ENCODE data around the gene DBN1. TPM values are rescaled to one million over a fixed set of nuclear protein-coding genes. Genes with fewer than 3 reads are reported as not detected.
A peak's percentile ranks its signal among the peaks of the same experiment; 100 is the strongest.

Gene DBN1
- 88.9 and 112 TPM in 2 replicates for total RNA-seq

DNA sequence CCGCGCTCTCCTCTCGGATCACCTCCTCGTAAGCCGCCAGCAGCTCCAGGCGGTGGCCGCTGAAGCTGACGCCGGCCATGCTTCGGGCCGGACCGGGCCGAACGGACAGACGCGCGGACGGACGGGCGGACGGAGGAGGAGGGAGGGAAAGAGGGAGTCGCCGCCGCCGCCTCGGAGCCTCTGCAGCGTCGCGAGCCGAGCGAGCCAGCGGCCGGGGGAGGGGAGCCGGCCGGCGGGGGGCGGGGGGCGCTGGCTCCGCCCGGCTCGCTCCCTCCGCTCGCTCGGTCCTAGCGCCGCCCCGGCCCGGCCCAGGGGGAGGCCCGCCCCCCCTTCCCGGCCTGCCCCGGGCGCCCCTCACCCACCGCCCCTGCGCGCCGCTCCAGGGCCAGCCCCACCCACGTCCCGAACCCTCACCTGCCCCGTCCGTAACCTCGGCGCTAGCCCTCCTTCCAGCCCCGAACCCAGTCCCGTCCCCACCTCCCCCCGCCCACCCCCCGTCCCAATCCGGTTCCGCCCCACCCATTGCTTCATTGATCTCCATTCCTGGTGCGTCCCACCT lies at the start of gene DBN1:
DBN1 (minus strand) TSS at position 192 of the 559 bp plus-strand sequence; CDS start at position 79, 113 bp downstream.
- DNase-seq (ENCODE audit: low read depth in 2 of 2) = peak; percentile 59 to 69

DNA sequence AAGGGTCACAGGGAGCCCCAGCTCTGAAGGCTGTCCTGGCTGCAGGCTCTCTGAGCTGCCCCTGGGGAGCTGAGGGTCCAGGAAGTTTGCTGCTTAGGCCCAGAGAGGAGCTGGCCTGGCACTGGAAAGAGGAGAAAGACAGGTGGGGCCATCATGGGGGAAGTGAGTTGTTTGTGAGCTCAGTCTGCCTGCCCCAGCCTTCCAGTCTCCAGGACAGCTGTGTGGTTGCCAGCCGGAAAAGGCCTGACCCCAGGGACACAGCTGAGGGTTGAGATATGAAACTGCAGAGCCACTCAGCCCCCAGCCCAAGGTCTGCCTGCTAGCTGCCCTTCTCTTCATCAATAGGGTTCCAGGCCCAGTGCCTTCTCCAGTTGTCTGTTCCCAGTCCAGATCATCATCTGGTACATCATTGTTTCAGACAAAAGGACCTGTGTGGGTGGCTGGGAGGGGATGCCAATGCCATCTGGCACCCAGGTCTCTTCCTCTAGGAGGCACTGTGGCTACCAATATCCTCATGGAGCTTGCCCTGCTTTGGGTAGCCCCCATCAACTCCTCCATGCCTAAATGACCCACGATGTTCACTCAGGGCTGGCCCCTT lies 47.6 kb upstream of the DBN1 start:
- DNase-seq (ENCODE audit: low read depth in 2 of 2) = peak in 1 of 2 donors; percentile 21

DNA sequence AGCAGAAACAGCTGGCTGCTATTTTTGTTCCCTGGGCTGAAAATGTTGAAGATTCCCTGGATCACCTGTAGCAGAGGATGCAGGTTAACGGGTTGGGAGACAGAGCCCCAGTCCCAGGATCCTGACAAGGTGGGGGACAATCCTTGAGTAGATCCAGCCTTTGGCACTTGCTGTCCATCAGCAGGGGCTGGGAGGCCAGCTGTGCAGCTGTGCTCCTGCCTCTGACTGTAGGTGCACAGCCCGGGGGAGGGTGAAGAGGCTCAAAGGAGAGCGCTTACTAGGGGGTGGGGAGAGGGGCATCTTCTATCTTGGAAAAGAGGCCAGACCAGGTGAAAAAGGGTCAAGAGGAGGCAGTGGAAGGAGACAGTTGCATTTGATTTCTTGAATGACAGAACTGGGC lies 46.8 kb upstream of the DBN1 start:
- no peak for DNase-seq (ENCODE audit: low read depth in 2 of 2)

DNA sequence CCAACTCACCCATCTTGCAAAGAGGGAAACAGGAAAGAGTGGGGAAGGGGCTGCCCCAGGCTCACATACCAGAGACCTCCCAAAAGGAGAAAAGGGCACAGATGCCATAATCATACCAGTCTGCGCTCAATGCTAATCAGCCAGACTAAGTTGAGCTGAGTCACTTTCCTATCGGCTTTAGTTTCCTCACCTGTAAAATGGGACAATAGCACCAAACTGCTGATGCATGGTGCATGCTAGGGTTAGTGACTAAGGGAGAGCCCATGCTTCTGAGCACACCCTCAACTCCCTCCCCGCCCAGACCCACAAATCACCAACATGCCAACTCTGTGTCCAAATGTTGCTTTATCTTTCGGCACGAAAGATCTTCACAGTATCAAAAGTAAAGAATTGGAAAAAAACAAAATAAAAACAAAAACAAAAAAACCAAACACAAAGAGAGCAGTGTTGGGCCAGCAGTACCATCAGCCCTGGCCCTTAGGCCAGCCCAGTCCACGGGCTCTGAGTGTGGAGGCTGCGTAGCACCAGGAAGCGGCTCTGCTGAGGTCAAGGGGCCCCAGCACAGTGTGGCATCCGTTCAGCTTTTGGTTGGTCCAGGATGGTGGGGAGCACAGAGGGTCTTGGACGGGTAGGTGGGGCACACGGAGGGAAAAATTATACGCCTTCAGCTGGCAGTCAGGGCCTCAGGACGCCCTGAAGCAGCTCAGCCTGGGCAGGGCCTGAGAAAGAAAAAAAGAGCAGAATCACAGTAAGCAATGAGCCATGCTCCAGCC lies 46.2 kb upstream of the DBN1 start:
- no peak for DNase-seq (ENCODE audit: low read depth in 2 of 2)

DNA sequence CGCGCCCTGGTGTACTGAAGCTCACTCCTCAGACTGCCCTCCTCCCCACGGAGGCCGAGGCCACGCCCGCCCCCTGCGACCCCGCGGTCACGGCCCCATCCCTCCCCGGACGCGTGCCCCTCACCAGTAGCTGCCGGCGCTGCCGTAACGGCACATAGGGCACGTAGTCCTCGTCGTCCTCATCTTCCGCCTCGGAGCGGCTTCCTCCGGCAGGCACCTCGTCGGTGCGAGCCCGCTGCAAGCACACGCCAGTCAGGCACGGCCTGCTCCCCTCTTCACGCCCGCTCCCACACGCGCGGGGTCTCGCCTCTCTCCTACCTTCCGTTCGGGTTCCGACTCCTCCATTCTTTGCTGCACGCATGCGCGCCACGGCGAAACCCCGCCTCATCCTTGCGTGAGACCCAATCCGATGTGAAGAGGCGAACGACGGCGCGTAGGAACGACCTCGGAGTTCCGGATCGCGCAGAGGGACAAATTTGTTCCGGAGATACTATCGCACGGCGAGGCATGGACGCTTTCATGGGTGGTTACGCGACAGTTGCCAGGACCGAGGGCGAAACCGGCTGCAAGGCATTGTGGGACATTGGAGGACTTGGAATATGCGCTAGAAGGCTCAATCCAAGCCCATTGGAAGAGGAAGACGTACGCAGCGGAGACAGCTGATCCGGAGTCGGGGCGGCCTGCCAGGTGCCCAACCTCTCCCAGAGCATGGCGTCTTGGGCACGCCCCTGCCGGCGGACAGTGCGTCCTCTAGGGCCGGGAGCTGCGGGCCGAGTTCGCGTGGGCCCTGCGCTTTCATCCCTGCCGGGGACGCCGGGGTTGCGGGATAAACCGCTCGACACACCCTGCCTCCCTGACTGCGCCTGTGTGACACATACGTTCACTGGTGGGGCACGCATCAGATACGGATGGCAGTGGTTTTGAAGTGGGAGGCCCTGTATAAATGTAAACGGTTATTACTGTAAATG lies 43.5 kb upstream of the DBN1 start, which contains the start of gene DDX41:
DDX41 (minus strand) TSS at position 361 of the 968 bp plus-strand sequence; CDS start at position 345, 16 bp downstream.
- peak; percentile 99 for DNase-seq (ENCODE audit: low read depth in 2 of 2)

DNA sequence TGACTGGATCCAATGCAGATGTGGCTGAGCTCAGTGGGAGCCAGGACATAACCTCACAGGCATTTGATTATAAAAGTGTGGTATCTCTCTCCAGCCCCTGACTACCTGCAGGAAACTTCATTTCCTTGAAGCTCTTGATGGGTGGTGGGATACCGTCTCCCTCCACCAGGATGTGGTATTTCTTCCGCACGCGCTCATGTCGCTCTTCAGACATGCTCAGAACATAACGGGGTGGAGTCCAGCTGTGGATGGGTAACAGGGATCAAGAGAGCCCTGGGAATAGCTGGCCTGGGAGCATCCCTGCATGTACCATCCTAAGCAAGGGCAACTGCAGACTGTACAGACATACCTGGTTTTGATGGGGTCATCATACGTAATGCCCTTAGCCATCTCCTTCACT lies 42.1 kb upstream of the DBN1 start:
- DNase-seq (ENCODE audit: low read depth in 2 of 2) = no peak

DNA sequence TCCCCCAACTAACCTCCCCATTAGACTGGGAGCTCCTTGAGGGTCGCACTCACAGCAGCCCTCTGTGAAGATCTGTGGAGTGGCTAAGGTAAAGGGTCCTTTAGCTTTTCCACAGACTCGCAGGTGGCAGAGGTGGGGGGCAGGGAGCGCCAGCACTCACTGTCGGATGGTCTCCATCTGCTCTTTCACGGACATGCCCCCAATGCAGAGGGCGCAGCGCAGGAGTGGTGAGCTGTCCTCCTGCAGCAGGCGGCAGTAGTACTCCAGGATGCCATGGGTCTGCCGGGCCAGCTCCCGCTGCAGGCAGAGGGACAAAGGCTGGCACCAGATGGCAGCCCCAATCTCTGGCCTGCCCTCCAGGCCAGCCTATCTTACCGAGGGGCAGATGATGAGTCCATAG lies 41.1 kb upstream of the DBN1 start:
- DNase-seq (ENCODE audit: low read depth in 2 of 2) = no peak

DNA sequence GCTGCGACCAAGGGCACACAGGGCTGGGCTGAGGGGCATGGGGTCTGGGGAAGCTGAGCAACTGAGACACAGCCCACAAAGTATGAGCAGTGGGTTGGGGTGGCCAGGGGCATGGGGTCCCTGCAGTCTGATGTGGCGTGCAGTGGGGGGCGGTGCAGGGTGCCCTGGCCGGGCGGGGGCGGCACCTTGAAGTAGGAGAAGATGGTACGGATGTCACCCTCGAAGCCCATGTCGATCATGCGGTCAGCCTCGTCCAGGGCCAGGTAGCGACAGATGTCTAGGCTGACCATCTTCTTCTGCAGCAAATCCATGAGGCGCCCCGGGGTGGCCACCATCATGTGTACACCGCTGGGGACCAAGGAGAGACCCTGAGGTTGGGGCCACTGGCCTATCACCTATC lies 40.1 kb upstream of the DBN1 start:
- DNase-seq (ENCODE audit: low read depth in 2 of 2) = no peak

DNA sequence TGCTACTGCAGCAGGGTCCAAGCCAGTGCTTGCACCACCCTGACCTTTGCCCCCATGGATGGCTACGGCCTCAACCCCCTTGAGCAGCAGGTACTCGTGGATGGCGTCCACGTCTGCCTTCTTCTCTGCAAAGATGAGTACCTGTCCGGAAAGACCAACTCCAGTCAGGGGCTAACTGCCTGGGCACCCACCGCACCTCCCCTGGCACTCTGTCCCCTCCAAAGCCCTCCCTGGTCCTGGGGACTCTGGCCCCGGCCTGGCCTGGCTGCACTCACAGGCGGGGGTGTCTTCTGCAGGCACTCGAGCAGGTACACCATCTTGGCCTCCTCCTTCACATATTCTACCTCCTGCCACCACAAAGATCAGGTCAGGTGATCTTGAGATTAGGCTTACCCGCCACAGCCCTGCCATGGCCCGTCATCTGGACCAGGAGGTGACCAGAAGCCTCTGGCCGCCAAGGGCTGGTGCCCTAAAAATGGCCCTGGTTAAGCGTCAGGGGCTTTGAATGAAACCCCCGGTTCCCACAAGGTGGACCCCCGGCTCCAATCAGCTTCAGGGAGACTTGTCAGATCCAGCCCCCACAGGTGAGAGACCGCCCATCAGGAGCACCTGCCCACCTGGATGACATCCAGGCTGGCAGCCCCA lies 39.4 kb upstream of the DBN1 start:
- no peak for DNase-seq (ENCODE audit: low read depth in 2 of 2)

DNA sequence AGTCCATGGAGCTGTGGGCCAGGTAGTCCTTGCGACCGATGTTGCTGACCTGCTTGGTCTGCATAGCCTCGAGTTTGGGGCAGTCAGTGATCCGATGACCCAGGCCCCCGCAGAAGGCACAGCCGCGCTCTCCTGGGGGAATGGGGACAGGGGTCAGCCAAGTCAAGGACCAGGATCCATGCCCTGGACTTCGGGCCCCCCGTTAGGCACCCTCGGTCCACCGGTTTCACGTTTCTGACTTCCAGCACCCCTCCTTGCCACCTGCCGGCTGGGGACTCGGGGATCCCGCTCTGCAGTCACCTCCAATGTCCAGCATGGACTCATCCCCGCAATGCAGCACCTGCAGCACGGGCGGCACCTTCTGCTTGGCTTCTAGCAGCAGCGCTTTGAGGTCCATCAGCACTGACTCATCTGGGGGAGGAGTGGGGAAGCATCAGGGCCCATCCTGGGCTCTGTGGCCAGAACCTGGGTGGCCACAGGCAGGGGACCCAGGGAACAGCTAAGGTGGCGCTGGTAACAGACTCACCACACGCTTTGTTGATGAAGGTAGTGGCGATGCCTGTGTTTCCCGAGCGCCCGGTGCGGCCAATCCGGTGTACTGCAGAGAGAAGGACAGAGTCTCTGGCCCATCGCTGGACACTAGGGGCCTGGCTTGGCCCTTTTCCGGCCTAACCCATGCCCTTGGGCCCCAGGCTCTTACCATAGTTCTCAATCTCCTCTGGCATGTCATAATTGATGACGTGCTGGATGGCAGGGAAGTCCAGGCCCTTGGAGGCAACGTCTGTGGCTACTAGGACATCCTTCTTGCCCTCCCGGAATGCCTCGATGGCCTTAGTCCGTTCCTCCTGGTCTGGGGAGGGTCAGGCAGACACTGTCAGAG lies 38.6 kb upstream of the DBN1 start:
- no peak for DNase-seq (ENCODE audit: low read depth in 2 of 2)

DNA sequence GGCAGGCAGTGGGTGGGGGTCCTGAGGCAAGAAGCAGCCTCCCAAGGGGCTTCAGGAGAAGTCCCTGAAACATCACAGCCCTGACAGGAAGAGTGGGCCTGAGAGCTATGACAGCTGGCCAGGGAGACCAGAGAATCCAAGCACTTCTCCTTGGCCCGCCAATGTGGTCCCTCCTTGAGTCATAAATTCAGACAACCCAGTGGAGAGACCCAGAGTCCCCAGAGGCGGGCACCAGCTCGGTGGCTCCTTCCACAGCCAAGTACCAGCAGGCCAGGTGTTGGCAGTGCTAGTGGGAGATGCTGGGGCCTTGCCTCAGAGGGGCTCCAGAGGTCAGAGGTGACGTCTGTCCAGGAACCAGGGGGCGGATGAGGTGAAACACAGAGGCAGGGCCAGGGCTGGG lies 37.7 kb upstream of the DBN1 start:
- DNase-seq (ENCODE audit: low read depth in 2 of 2) = no peak

DNA sequence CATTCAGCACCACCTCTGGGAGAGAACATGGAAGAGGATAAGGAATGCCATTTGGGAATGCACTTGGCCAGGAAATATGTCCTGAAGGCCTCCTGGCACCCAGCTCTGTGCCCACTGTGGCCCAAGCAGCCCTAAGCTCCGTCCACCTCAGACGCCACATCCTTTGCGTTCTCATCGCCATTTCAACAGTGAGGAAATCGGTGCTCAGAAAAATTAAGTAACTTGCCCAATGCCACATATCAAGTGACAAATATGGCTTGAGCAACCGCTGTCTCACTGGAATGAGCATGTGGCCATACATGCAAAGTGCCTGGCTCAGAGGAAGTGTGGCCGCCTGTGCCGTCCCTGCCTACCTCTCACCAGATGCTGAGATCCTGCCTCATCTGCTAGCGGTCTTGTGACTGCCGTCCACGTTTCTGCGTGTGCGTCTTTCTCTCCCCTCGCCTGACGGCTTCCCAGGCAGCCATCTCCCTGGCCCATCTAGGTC lies 37.2 kb upstream of the DBN1 start:
- DNase-seq (ENCODE audit: low read depth in 2 of 2) = no peak

DNA sequence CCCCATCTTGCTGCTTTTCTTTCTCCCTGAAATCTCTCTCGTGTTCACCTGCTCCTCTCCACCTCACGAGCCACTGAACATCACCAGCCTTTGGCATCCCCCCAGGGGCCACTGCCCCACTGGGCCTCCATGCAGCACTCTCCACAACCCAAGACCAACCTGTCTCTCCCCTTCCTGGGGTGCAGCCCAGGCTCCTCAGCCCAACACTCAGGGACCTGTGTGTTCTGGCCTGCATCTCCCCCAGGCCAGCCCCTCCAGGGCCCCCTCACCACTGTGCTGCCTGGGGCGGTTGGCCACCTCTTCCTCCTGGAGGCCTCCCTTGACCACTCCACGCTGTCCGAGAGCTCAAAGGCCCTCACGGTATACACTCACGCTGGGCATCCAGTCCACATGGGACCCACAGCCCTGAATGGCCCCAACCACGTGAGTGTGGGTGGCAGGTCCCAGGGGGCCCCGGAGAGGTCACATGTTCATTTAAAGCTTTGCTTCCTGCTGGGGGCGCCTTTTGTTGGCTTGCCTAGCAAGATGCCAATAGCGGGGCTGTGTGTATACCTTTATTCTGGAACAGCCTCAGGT lies 36.6 kb upstream of the DBN1 start:
- DNase-seq (ENCODE audit: low read depth in 2 of 2) = no peak

DNA sequence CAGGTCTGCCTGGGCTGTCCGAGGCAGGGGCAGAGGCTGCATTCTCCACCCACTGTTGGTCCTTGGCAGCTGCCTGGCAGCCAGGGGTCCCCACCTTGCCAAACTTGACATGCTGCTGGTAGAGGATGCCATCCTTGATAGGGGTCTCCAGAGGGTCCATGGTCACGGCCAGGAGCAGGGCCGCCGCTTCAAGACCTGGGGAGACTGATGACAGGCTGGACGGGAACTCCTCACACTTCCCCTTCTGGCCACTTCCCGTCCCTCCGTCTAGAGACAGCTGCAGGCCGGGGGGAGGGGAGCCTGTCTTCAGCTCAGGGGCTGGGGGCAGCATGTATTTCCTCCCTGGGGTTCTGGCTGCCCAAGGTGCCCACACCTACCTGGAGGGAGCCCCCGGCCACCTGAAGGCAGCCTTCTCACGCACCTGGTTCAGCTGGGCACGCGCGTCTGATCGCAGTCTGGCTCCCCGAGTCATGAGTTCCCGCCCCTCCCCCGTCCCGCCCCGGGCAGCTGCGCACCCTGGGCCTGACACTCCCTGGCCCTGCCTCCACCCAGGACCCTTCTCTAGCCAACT lies 36.0 kb upstream of the DBN1 start, which contains the start of gene DOK3:
DOK3 (minus strand) TSS at position 446 of the 571 bp plus-strand sequence; CDS start at position 160, 286 bp downstream.
- peak in 1 of 2 donors; percentile 50 for DNase-seq (ENCODE audit: low read depth in 2 of 2)

DNA sequence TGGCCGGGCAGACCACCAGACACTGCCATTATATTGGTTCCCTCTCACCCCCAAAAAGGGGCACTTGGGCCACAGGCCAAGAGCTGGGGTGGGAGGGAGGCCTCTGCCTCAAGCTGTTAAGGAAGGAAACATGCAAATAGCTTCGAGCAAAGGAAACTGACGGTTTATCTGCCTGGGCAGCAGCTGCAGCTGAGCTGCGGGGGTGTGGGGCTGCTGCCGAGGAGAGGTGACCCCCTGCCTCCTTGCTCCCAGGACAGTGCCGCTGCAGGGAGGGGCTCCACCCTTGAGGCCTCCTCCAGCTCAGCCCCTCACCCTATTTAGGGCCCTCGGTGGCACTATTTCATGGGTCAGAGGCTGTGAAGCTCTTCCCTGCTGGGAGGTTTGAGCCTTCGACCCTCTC lies 35.4 kb upstream of the DBN1 start:
- peak in 1 of 2 donors; percentile 48 for DNase-seq (ENCODE audit: low read depth in 2 of 2)

DNA sequence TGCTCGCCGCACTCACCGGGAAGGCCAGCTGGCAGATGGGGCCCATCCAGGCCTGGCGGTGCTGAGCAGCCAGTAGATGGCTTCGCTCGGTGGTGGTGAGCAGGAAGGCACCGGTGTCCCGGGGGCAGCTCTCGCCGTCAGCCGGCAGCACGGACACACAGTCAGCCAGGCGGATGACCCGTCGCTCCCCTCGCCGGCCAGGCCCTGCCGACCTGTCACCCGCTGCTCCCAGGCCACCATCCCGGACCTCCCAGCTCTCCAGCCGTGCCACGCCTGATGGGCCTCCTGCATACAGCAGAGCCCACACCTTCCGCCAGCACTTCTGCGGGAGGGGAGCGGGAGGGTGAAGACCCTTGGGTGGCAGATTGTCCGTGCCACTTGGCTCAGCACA lies 34.8 kb upstream of the DBN1 start:
- no peak for DNase-seq (ENCODE audit: low read depth in 2 of 2)

DNA sequence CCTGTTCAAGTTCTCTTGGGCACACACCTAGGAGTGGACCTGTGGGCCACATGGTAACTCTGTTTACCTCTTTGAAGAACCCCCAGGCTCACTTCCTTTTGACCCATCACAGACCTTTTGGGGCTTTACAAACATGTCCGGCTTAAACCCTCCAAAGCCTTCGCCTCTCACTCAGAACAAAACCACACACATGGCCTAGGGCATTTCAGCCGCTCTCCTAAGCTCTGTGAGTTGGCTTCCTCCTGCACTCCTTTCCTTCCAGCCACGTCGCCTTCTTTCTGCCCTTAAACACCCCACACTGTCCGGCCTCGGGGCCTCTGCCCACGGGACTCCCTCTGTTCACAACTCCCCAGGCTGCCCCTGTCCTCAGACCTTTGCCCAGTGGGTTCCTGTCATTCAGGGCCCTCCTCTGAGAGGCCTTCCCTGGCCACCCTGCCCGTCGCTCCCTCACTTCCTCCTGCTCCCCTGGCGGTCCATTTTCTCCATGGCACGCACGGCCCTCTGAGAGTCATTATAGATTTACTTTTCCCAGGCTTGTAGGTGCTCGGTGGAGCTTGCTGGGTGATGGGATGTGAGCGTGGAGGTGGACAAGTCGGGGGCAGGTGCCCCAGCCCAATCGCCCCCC lies 34.3 kb upstream of the DBN1 start:
- no peak for DNase-seq (ENCODE audit: low read depth in 2 of 2)

DNA sequence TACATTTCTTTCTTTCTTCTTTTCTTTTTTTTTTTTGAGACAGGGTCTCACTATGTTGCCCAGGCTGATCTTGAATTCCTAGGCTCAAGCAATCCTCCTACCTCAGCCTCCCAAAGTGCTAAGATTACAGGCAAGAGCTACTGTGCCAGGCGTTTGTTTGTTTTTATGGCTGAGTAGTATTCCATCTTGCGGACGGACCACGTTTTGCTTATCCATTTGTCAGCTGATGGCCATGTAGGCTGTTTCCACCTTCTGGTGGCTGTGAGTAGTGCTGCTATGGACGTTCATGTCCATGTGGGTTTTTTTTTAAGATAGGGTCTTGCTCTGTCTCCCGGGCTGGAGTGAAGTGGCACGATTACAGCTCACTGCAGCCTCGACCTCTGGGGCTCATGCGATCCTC lies 33.7 kb upstream of the DBN1 start:
- DNase-seq (ENCODE audit: low read depth in 2 of 2) = peak; percentile 51 to 52

DNA sequence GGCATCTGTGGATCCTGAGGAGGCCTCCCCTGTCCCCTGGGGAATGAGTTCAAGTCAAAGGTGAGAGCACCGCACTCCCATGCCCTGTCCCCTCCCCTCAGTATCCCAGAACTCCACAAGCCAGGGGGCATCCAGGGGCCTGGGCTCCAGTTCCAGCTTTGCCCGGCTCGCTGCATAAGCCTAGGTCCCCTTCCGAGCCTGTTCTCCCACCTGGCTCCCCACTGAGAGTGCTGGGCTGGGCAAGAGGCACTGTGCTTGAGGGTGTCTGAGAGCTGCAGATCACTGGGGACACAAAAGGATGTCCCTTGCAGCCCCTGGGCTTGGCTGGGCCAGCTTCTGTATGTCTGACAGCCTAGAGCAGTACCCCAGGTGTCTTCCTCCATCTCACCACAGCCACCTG lies 31.6 kb upstream of the DBN1 start:
- DNase-seq (ENCODE audit: low read depth in 2 of 2) = no peak
